PC-3 (cell line): Measurements from ENCODE around the gene CTNNA3.

Experiments used
- CTCF ChIP-seq: fragments of 300-600 bp; sonication (generic); conservative IDR thresholded peaks from 2 replicates; pipeline ENCODE4 v1.5.1; 2017; ENCODE audit warnings: antibody characterized with exemption, low read depth, mild to moderate bottlenecking, low read length
- EZH2 ChIP-seq: fragments of 300-600 bp; sonication (generic); IDR thresholded peaks from one replicate; pipeline ENCODE4 v1.6.1; 2017; ENCODE audit warnings: antibody characterized with exemption, mild to moderate bottlenecking, low read length; ENCODE audit not compliant: unreplicated experiment

- TF ChIP-seq CTCF (no peak), EZH2 (no peak)
Measured at GRCh38 chr10:67385089-67385488, 310.9 kb downstream of the CTNNA3 start.
